Dedifferentiated amniotic fluid mesenchymal stem cell (primary cell): ENCODE results near the gene MLLT6.
"Not testable (repeated sequence)": the region's sequence is repeated elsewhere in the genome, so short reads cannot be mapped to it uniquely, and the experiment has no call there.

ENCODE experiments used
- DNase-seq: peaks from one replicate; pipeline ENCODE4 v3.0.0-alpha.2; 2016; ENCODE audit errors: extremely low spot score

Gene MLLT6

DNA sequence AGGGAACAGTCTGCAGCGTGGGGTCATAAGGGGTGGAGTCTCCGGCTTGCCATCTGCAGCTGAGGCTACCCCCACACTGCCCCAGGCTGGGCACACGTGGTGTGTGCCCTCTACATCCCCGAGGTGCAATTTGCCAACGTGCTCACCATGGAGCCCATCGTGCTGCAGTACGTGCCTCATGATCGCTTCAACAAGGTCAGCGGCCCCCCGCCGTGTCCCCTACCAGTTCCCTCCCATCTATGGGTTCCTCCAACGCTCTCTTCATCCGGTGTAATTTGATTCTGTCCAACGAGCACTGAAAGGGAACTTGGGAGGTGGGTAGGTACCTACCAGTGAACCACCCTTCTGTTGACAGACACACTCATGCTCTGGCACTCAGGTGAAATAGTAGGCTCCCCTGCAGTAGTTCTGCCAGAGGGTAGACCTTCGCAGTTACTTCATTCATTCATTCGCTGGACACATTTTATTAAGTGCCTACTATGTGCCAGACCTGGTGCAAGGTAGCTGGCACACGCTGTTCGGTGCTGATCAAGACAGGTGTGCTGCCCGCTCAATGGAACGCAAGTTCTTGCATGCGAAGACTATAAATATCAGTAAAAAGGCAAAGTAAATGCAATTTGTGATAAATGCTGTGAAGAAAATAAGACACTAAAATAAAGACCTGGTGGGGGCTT lies 2.7 kb downstream of the MLLT6 start:
- no peak for DNase-seq

DNA sequence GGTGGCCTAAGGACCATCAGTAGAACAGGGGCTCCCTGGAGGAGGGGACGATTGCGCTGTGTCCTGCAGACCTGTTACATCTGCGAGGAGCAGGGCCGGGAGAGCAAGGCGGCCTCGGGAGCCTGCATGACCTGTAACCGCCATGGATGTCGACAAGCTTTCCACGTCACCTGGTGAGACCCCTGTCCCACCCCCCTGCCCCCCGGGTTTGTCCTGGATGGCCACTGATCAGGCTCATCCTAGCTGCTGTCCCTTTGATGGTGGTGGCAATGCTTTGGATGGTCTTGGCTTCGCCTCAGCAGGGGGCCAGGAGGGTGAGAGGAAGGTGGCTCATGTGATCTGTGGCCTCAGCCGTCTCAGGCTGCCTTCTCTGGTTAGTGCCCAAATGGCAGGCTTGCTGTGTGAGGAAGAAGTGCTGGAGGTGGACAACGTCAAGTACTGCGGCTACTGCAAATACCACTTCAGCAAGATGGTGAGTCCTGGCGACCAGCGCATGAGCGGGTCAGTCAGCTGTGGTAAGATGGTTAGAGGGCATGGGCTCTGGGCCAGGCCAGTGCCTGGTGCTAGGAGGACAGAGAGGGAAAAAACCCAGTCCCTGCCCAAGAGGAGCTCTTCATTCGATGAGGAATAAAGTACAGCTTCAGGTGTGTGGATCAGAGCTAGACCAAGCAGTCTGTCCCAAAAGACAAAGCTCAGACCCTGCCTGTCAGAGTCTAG lies 4.2 kb downstream of the MLLT6 start:
- DNase-seq = no peak

DNA sequence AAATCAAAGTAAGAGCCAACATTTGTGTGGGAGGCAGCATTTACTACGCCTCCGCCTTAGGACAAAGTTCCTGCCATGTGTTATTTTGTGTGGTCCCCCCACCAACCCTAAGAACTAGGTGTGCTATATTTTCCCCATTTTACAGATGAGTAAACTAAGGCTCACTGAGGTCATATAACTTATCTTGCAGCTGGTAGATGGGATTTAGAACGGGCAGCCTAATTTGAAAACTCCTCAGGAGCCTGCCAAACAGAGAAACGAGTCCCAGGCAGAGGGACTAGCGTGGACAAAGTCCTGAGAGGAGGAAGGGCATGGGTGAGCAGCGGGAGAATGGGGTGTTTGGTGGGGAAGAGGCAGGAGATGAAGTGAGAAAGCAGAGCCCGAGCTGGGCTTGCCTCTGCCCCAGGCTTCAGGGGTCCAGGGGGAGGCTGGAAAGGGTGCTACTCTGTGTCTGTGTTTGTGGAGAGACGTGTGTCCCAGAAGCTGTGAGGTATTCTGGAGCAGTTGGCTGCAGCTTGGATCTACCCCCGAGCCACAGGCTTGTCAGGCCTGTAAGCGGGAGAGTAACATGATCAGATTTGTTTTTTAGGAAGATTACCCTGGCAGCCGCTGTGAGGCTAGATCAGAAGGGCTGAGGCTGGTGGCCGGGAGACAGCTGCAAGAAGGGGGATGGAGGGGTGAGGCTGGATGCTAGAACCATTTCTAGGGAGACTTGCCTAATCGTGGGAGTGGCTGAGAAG lies 5.0 kb downstream of the MLLT6 start:
- no peak for DNase-seq

DNA sequence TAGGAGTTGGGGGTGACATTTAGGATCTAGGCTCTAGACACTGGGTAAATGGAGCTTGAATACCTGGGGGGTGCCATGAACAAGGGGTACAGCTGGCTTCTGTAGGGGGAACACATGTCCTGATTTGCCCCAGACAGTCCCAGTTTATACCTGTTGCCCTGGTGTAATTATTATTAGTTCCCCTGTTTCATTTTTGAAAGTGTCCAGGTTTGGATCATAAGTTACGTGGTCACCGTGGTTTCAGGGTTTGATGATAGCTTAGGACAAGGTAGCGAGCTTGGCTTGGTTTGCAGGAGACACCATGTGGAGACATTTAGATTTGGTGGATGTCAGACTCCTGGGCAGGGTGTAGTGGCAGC lies 5.5 kb downstream of the MLLT6 start:
- no peak for DNase-seq

DNA sequence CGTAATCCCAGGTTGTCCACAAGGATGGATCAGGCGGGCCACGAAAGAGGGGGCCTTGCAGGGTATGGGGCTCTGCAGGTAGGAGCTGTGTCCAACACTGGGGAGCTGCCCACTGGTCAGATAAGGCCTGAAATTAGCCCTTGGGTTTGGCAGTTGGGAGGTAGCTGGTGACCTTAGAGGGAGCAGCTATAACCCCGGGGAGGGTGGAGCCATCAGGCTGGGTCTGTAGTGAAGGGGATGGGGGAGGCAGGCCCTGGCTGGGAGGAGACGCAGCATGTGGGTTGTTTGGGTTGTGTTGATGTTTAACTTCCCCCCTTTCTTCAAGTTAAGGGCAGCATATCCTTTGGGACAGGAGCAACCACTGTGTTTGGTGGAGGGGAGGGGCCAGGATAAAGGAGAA lies 5.9 kb downstream of the MLLT6 start:
- DNase-seq = no peak

DNA sequence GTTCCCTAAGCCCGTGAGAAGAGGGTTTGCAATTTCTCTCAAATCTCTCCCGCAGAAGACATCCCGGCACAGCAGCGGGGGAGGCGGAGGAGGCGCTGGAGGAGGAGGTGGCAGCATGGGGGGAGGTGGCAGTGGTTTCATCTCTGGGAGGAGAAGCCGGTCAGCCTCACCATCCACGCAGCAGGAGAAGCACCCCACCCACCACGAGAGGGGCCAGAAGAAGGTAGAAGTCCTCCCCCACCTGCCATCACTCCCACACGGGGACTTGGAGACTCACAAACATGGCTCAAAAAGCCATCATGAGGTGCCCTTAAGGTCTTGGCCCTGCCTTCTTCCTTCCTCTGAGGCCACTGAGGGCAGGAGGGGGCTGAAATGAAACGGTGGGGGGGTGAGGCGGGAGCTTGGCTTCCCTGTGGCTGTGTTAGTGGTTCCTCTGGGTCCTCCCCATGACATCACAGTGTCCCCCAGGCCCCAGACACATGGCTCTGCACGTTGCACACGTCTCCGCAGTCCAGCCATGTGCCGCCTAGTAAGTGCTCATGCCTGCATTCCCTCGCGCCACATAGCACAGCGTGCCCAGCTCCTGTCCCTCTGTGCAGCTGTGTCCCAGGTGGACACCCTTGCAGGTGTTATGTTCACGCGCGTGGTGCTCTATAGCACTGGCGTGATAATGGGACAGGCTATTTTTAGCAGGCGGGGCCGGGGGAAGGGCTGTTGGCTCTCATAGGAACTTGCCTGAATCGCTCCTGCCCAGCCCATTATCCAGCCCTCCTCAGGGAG lies 6.9 kb downstream of the MLLT6 start:
- no peak for DNase-seq

DNA sequence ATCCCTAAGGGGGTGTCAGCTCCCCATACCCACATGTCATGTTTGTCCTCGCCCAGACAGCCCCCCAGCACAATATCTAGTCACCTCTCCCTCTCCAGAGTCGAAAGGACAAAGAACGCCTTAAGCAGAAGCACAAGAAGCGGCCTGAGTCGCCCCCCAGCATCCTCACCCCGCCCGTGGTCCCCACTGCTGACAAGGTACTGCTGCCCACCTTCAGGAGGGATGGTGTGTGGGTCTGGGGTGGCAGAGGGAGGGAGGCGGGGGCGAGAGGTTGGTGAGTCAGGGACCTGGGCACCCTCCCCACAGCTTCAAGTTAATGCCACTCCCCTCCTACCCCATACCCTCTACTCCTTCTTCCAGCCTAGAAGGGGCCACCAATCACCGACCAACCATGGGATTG lies 7.5 kb downstream of the MLLT6 start:
- DNase-seq = no peak

DNA sequence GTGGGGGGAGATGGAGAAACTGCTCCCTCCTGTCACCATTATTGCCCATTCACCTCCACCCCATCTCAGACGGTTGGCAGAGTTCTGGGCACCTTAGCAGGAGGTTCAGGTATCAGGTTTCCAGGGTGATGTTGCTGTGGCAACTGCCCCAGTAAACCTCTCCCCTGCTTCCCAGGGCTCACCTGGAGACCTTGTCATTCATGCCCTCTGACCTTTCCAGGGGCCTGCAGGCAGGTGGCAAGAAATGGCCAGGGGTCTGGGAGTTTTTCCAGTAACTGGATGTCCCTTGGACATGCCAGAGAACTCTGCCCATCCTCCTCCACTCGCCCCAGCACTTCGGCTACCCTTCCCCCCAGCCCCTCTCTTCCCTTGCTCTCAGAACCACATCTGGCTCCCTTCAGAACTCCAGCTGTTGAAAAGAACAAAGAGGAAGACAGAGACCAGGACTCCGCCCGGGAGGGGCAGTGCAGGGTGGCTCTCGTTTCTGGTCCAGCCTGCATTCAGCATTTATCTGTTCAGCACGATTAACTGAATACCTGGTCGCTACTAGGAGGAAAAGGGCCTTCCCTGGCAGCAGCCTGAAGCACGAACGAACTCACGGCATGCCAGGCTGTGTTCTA lies 8.5 kb downstream of the MLLT6 start:
- no peak for DNase-seq

DNA sequence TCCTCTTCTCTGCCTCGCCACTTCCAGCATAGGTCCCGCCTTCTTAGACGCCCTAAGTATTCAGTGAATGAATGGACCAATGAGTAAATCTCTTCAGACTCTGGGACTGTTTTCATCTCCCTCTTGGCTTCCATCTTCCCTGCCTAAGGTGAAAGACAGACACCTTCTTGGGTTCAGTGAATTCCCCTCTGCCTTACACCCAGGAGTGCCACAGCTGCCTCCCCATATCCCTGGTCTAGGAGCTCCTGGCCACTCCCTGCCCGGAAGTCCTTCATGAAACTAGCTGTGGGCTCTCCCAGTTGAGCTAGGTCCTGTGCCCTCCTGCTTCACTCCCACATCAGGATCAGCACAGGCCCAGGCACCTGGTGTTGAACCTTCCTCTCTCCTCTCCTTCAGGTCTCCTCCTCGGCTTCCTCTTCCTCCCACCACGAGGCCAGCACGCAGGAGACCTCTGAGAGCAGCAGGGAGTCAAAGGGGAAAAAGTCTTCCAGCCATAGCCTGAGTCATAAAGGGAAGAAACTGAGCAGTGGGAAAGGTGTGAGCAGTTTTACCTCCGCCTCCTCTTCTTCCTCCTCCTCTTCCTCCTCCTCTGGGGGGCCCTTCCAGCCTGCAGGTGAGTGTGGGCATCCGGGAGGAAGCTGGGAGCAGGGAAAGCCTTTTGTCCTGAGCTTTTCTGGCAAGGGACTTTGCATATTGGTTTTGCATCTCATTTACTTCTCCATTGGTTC lies 10.3 kb downstream of the MLLT6 start:
- DNase-seq = no peak

DNA sequence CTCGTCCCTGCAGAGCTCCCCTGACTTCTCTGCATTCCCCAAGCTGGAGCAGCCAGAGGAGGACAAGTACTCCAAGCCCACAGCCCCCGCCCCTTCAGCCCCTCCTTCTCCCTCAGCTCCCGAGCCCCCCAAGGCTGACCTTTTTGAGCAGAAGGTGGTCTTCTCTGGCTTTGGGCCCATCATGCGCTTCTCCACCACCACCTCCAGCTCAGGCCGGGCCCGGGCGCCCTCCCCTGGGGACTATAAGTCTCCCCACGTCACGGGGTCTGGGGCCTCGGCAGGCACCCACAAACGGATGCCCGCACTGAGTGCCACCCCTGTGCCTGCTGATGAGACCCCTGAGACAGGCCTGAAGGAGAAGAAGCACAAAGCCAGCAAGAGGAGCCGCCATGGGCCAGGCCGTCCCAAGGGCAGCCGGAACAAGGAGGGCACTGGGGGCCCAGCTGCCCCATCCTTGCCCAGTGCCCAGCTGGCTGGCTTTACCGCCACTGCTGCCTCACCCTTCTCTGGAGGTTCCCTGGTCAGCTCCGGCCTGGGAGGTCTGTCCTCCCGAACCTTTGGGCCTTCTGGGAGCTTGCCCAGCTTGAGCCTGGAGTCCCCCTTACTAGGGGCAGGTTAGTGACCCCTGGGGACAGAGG lies 11.4 kb downstream of the MLLT6 start:
- no peak for DNase-seq

DNA sequence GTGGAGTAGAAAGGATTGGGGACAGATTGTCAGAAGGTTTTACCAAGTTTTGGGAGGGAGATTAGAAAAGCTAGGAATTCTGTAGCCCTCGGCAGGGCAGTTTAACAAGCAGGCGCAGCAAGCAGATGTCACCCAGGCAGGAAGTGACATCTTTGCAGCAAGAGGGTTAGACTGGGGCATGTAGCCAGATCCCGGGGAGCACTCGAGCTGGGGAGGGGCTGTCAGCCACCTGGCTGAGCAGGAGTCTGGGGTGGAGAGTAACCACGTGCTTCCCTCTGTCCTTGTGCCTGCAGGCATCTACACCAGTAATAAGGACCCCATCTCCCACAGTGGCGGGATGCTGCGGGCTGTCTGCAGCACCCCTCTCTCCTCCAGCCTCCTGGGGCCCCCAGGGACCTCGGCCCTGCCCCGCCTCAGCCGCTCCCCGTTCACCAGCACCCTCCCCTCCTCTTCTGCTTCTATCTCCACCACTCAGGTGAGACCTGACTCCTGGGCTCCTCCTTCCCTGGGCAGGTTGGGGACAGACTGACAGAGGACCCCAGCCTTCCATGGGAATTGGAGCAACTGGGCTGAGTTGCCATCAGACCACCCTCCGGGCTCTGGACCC lies 12.2 kb downstream of the MLLT6 start:
- DNase-seq = no peak

DNA sequence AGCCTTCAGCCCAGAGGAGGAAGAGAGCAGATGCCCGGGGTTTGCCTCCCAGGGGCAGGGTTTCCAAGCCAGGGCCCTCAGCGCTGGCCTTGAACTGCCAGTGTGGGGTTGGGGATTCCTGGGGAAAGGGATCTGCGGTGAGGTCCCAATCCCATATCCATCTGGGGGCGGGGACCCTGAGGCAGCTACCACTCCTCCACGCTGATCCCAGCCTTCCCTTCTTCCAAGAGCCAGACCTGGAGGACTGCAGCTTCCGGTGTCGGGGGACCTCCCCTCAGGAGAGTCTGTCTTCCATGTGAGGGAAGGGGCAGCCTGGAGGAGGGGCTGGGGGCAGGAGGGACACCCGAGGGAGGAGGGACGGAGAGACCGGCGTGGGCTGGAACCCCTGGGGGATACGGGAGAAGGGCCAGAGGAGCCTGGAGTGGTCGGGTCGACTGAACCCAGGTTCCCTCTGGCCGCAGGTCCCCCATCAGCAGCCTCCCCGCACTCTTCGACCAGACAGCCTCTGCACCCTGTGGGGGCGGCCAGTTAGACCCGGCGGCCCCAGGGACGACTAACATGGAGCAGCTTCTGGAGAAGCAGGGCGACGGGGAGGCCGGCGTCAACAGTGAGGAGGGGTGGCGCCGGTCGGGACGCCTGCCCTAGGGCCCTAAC lies 14.3 kb downstream of the MLLT6 start:
- DNase-seq = no peak

DNA sequence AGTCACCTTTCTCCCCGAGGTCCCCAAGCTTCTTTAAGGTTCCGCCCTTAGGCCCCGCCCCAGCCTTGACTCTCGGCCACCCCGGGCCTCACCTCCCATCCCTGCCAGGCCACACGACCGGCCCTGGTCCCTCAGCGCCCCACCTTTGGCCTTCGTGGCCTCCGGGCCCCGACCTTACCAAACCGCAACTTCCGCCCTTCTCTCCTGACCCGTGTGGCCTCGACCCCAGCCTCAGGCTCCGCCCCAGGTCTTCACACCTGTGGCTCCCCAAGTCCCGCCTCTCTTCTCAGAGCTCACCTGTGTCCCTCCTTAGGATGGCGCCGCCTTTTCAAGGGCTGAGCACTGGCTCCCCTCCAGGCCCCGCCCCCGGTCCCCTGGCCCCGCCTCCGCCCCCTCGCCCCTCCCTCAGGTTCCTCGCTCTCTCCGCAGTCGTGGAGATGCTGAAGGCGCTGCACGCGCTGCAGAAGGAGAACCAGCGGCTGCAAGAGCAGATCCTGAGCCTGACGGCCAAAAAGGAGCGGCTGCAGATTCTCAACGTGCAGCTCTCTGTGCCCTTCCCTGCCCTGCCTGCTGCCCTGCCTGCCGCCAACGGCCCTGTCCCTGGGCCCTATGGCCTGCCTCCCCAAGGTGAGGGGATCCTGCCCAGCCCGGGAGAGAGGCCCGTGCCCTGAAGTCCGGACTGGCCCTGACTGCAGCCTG lies 15.0 kb downstream of the MLLT6 start:
- DNase-seq = no peak

DNA sequence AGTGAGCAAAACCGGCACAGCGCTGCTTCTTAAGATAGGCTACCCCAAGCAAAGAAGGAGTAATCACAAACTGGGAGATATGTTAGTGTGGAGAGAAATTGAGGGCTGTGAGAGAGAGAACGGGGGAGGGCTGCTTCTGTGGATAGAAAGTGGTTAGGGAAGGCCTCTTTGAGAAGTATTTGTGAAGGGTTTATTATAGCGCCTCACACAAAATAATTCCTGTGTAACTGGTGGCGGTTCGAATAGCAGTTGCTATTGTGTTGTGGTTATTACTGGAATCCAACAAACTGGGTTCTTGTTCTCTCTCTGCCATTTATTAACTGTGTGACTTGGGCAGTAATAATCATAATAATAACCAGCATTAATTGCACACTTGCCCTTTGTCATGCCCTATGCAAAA lies 15.9 kb downstream of the MLLT6 start:
- no peak for DNase-seq

DNA sequence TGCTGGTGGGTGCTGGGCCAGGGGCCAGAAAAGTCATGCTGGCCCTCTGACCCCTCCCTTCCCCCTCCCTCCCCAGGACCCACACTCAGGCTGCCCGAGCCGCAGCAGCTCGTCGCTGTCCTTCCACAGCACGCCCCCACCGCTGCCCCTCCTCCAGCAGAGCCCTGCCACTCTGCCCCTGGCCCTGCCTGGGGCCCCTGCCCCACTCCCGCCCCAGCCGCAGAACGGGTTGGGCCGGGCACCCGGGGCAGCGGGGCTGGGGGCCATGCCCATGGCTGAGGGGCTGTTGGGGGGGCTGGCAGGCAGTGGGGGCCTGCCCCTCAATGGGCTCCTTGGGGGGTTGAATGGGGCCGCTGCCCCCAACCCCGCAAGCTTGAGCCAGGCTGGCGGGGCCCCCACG lies 16.7 kb downstream of the MLLT6 start:
- no peak for DNase-seq

DNA sequence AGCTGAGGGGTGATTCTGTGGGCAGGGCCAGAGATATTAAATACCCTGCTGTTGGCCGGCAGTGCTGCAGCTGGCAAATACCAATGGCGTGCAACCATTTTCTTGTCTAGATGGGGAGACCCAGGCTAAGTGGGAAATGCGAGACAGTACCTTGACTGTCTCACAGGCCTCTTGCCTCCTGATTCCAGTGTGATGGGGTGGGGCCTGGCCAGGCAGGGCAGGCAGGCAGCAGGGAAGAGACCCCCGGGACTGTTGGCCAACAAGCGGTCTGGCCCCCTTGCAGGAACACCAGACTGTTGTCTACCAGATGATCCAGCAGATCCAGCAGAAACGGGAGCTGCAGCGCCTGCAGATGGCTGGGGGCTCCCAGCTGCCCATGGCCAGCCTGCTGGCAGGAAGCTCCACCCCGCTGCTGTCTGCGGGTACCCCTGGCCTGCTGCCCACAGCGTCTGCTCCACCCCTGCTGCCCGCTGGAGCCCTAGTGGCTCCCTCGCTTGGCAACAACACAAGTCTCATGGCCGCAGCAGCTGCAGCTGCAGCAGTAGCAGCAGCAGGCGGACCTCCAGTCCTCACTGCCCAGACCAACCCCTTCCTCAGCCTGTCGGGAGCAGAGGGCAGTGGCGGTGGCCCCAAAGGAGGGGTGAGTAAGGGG lies 19.4 kb downstream of the MLLT6 start:
- no peak for DNase-seq

DNA sequence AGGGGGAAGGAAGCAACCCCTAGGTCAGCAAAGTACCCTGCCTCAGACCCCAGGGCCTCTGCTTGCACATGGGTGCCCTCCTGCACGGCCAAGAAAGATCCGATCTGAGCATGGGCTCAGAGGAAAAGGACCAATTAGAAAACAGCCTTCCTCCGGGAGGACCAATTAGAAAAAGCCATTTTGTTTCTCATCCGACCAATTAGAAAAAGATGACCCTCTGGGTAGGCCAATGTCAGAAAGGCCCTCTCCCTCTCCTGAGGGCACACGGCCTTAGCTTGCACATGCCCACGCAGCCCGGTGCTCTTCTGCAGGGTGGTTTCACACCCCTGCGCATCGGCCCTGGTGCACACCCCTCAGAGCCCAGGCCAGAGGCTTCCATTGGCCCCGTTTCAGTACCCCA lies 20.0 kb downstream of the MLLT6 start:
- no peak for DNase-seq

DNA sequence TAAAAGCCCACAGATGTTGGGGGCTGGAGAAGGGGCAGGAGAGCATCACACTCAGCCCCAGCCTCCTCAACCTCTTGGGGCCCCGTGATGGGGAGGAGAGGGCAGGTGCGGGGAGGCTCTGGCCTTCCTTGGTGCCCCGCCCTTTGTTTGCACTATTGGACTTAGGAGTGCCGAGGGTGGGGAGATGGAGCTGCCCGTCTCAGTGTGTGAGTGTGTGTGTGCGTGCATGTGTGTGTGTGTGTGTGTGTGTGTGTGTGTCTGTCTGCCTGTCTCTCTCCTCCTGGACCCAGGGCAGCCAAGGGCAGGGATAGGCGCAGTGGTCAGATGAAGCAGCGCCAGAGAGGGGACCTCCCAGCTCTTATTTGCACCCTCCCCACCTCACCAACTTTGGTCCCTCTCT lies 21.1 kb downstream of the MLLT6 start:
- DNase-seq = not testable (repeated sequence)

DNA sequence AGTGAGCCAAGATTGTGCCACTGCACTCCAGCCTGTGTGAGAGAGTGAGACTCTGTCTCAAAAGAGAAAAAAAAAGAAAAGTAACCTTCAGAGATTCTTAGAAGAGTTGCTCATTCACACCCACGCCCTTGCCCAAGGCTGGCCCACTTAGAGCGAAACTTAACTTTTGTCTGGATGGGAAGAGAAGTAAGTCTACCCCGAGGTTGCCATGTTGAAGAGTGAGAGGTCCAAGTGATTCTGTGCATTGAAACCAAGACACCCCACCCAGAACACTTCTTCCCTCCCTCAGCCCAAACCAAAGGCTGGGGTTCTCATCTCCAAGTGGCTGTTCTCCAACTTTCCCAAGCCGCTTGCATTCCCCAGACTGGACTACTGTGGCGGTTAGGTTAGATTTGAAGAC lies 22.7 kb downstream of the MLLT6 start:
- no peak for DNase-seq
